ENCODE results near the gene ACP5.
"Not testable (repeated sequence)": the region's sequence is repeated elsewhere in the genome, so short reads cannot be mapped to it uniquely, and the experiment has no call there.

Gene ACP5

GRCh38 chr19:11577451-11578257 lies at the start of gene ACP5:
Gene ACP5 (minus strand): TSS chr19:11577645. CDS start chr19:11577317, 328 bp downstream.
- no peak for DNase-seq (ENCODE audit: low read depth in 2 of 2)

GRCh38 chr19:11626252-11626651 lies 48.8 kb upstream of the ACP5 start:
- no peak for DNase-seq (ENCODE audit: low read depth in 2 of 2)

GRCh38 chr19:11624069-11624463 lies 46.6 kb upstream of the ACP5 start:
- no peak for DNase-seq (ENCODE audit: low read depth in 2 of 2)

GRCh38 chr19:11622401-11622800 lies 45.0 kb upstream of the ACP5 start:
- not testable (repeated sequence) for DNase-seq (ENCODE audit: low read depth in 2 of 2)

DNA sequence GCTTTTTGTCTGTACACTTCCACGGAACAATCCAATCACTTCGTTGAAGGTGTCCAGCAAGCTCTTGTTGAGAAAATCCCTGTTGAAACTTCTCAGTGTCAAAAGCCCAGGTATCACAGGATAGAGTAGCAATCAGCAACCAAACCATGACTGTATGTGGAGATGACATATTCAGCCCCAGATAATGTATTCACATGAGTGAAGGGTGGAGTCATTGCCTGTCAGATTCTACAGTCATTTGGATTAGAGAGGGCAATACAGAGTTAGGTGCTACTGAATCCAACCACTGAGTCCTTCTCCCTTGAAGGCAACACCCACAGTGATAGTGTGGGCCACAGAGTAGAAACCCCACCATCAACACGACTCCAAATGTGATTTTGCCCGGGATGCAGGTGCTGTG lies 43.1 kb upstream of the ACP5 start:
- no peak for DNase-seq (ENCODE audit: low read depth in 2 of 2)

DNA sequence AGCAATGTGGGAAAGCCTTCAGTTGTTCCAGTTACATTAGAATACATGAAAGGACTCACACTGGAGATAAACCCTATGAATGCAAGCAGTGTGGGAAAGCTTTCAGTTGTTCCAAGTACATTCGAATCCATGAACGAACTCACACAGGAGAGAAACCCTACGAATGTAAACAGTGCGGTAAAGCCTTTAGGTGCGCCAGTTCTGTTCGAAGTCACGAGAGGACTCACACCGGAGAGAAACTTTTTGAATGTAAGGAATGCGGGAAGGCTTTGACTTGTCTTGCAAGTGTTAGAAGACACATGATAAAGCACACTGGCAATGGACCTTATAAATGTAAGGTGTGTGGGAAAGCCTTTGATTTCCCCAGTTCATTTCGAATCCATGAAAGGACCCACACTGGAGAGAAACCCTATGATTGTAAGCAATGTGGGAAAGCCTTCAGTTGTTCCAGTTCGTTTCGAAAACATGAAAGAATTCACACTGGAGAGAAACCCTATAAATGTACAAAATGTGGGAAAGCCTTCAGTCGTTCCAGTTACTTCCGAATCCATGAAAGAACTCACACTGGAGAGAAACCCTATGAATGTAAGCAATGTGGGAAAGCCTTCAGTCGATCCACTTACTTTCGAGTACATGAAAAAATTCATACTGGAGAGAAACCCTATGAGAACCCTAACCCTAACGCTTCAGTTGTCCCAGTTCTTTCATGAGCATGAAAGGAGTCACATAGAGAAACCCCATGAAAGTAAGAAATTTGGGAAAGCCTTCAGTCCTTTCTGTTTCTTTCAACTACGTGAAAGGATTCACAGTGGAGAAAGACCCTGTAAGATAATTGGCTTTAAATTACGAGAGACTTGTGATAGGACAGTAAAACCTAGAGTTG lies 40.0 kb upstream of the ACP5 start:
- DNase-seq (ENCODE audit: low read depth in 2 of 2), result no peak

GRCh38 chr19:11612816-11613511 lies 35.5 kb upstream of the ACP5 start:
- DNase-seq (ENCODE audit: low read depth in 2 of 2), result no peak

- DNase-seq (ENCODE audit: low read depth in 2 of 2), result no peak
These were observed 34.3 kb upstream of the ACP5 start for GRCh38 chr19:11611730-11612129.

- DNase-seq (ENCODE audit: low read depth in 2 of 2), result no peak
These were observed 29.0 kb upstream of the ACP5 start for GRCh38 chr19:11606484-11606883.

- DNase-seq (ENCODE audit: low read depth in 2 of 2), result not testable (repeated sequence)
These were observed 22.3 kb upstream of the ACP5 start for GRCh38 chr19:11599704-11600103.

DNA sequence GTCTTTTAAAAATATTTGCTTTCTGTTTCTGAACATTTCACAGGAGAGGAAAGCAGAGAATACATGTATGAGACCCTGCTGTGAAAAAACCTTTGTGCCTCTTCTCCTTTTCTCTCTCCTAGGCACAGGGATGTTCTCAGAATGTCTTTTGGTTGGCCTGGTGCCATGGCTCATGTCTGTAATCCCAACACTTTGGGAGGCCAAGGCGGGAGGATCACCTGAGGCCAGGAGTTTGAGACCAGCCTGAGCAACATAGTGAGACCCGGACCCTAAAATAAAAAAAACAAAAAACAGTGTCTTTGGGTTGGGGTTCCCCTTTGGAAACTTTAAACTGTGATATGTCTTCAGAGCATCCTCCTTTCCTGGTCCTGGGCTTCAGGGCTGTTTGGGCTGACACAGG lies 21.3 kb upstream of the ACP5 start:
- no peak for DNase-seq (ENCODE audit: low read depth in 2 of 2)

DNA sequence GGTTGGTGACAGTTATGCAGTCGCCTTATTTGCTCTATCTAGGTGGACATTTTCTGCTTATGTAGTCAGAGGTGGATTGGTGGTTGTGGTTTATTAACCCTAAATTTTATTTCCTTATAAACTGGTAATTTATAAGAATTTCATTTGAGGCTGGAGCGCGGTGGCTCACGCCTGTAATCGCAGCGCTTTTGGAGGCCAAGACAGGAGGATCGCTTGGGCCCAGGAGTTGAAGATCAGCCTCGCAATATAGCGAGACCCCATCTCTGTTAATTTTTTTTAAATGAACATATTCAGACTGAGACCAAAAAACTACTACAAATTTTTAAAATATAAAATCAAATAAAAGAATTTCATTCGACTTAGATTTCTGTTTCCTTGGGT lies 20.6 kb upstream of the ACP5 start:
- no peak for DNase-seq (ENCODE audit: low read depth in 2 of 2)

- peak; percentile 92 to 97 for DNase-seq (ENCODE audit: low read depth in 2 of 2)
These were observed 20.0 kb upstream of the ACP5 start, which contains the start of gene ZNF627 for GRCh38 chr19:11597202-11598102. Gene ZNF627 (plus strand): TSS chr19:11597483. CDS start chr19:11597628, 145 bp downstream.

GRCh38 chr19:11596156-11596555 lies 18.7 kb upstream of the ACP5 start:
- DNase-seq (ENCODE audit: low read depth in 2 of 2), result no peak

DNA sequence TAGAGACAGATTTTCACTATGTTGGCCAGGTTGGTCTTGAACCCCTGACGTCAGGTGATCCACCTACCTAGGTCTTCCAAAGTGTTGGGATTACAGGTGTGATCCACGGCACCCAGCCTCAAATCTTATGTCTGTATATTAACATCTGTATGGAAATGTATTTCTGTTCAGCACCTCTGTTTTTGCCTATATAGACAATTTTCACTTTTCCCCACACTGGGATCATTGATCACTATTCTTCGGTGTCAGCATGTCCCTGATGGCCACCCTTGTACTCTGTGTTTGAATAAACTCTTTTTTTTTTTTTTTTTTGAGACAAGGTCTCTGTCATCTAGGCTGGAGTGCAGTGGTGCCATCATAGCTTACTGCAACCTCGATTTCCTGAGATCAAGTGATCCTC lies 16.6 kb upstream of the ACP5 start:
- no peak for DNase-seq (ENCODE audit: low read depth in 2 of 2)

DNA sequence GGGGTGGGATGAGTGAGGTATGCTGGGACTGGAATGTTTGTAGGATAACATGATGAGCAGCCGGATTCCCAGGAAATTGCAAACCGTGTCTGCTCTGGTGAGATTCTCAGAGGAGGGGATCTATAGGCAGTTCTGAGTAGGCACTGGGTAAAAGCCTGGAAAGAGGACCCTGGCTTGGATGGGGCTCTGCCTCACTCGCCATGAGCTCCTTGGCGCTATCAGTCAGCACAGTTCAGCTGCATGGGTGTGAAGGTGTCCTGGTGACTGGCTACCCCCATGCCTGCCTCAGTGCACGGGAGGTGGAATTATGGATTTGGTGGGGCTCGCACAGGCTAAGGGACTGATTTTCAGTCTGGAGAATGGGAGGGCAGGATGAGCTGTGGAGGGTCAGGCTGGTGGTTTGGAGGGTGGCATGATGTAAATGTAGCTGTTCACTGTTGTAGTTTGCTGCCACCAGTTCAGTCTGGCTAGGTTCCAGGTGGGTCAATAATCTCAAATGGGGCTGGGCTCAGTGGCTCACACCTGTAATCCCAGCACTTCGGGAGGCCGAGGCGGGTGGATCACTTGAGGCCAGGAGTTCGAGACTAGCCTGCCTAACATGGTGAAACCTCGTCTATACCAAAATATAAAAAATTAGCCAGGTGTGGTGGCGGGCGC lies 10.7 kb upstream of the ACP5 start:
- DNase-seq (ENCODE audit: low read depth in 2 of 2), result no peak

DNA sequence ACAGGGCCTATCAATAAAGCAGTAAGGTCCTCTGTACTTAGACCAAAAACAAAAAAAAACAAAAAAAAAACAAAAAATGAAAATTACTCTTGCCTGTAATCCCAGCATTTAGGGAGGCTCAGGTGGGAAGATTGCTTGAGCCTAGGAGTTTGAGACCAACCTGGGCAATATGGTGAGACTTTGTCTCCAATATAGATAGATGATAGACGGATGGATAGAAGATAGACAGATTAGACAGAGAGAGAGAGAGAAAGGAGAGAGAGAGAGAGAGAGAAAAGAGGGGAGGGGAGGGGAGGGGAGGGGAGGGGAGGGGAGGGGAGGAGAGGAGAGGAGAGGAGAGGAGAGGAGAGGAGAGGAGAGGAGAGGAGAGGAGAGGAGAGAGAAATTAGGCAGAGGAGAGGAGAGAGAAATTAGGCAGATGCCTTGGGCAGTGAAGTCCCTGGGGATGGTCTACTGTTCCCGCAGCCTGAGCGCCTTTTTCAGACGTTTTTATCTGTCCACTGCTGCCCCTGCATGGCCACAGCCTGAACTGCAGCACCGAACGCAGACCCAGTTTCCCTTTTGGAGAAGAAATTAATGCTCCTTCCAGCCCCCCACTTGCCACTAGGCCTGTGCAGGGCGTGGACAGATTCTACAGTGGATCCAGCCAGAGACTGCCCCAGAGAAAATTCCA lies 10.0 kb upstream of the ACP5 start:
- DNase-seq (ENCODE audit: low read depth in 2 of 2), result peak; percentile 66 to 72

- no peak for DNase-seq (ENCODE audit: low read depth in 2 of 2)
These were observed 8.9 kb upstream of the ACP5 start for GRCh38 chr19:11586331-11586730.

DNA sequence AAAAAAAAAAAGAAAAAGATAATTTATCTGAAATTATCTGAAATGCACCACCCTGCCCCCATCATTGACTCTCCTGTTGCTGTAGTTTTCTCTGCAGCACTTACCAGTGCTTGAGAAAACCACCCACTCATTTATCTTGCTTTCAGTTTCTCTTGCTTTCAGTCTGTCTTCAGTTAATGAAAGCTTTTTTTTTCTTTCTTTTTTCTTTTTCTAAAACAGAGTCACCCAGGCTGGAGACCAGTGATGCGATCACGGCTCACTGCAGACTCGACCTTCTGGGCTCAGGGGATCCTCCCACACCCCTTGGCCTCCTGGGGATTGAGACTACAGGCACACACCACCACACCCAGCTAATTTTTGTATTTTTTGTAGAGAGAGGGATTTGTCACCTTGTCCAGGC lies 4.3 kb upstream of the ACP5 start:
- DNase-seq (ENCODE audit: low read depth in 2 of 2), result peak; percentile 34 to 36

- no peak for DNase-seq (ENCODE audit: low read depth in 2 of 2)
These were observed 2.7 kb upstream of the ACP5 start for GRCh38 chr19:11580116-11580515.
